GM19043 (cell line): ENCODE measurements around the gene ITGA4.

Source experiments
- ATAC-seq: cut with Tn5 transposase; IDR thresholded peaks from one replicate; pipeline ENCODE4 v1.9.1; 2021; ENCODE audit warnings: low read depth; ENCODE audit not compliant: unreplicated experiment

ITGA4 gene

DNA sequence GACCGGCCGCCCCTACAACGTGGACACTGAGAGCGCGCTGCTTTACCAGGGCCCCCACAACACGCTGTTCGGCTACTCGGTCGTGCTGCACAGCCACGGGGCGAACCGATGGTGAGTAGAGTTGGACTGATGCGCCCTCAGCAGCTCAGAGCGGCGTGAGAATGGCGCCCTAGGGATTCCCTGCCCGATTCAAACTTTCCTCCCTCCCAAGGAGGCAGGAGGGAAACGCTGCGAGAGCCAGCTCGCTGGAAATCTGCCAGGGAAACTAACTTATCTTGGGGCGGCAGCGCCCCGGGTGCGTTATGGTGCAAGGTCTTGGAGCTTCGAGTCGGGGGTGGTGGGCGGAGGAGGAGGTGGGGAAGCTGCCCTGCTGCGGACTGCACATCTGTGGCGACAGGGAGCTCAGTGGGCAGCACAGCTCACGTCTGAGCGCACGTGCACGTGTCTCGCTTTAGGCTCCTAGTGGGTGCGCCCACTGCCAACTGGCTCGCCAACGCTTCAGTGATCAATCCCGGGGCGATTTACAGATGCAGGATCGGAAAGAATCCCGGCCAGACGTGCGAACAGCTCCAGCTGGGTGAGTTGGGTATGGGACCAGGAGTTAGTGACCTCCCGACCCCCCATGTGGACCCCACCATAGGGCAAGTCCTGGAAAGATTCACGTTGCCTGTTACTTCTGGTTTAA is 697 bp downstream of the ITGA4 start:
- peak; percentile 2 for ATAC-seq

DNA sequence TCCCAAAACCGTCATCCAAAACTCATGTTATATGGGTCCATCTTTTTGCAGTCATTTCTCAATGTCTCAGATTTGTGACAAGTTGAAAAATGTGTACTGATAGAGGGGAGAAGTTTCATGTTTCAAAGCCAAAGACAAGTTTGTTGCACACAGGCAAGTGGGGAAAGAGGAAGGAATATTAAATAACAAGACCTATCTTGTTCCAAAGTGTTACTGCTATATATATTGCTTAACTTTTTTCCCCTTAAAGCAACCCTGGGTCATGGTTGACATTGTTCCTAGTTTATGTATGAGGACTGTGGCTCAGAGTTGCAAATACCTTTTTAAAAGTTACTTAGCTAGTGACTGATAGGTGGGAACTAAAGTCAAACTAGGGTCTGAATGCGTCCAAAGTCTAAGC is 1.7 kb downstream of the ITGA4 start:
- no peak for ATAC-seq

- no peak for ATAC-seq
Measured at GRCh38 chr2:181459621-181460021, 2.4 kb downstream of the ITGA4 start.

DNA sequence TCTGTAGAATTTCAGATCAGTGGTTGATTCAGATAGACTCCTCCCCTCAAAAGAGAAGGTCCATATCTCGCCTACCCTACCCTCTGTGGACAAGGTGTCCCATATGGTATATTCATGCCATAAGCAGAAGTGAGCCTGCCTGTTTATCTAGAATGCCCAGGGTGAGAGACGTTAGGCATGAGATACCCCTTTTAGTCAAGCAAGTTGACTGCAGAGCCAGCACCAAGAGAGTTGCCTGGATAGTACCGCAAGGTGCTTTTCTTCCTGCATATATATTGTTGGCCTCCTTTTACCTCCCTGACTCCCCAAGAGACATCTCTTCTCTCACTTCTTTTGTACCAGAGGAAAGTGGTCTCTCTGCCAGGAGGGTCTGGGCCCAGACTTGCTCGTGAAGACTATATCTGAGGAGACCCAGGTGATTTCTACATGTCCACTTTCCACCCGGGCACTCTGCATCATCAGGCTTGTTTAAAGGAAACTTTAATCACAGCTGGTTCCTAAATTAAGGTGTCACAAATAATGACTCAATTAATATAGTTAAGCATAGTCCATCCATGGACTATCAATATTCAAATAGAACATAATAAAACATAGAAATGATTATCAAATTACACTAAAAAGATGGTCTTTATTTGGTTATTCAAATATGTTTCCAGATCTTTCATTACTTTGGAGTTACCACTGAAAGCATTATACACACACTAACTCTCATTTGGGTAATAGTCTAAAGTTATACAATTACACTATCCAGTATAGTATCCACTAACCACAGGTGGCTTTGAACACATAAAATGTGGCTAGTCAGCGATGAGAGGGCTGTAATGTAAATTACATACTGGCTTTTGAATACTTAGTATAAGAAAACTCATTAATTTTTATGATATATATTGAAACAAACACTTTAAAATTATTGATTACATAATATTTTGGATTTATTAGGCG is 4.1 kb downstream of the ITGA4 start:
- ATAC-seq: no peak

DNA sequence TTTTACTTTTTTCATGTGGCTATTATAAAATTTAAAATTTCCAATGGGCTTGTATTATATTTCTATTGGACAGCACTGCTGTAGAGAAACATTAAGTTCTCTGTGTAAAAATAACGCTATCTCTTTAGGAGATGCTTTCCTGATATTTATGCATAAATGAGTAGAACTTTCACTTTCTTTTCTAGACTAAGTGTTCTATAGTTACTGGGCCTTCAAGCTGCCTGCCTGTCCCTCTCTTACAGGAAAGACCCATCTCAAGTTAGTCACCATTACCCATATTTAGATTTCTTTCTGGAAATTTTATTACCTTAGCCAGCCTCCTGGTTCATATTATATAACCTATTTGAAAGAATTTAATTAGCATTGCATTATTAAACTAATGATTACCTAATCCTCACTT is 4.8 kb downstream of the ITGA4 start:
- peak; percentile 30 for ATAC-seq

DNA sequence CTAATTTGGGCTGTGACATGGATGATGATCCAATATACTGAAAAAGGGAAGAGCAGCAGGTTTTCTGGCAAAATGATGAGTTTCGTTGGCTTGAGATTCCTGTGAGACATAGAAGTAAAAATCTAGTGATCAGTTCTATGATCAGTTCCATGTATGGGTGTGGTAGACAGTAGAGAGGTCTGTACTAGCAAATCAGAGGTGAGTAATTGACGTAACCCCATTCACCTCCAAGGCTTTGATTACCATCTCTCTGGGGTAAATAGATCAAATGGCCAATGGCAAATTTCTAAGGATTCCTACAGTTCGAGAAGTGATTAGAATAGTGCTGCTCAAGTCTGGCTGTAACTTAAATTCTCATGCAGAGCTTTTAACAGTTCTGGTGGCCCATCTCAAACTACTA is 6.4 kb downstream of the ITGA4 start:
- ATAC-seq: no peak

GRCh38 chr2:181464966-181465365 is 7.8 kb downstream of the ITGA4 start:
- no peak for ATAC-seq

DNA sequence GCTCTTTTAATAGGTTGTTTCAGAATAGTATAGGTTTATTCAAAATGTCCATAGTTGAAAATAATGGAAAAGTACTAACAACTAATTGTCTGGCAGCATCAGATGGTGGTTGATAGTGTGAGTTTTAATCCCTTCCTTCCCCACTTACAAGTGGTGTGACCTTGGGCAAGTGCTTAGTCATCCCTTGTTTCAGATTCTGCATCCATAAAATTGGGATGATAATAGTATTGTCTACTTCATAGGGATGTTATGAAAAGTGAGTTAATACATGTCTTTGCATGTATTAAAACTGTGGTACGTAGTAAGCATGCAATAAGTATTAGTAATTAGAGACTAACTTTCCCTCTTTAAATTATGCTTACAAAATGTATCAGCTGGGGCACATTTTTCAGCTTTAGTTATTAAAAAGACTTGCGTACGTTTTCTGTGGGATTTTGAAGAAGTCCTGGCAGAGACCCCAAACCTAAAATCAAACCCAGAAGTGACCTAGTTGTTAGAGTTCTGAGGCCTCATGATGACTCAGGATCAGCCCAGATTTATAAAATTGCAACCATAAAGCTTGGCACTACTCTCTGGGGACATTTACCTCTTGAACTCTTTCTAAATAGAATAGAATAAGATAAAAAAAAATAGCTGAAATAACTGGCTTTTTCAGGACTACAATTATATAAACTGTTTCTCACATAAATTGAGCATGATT is 8.6 kb downstream of the ITGA4 start:
- no peak for ATAC-seq

DNA sequence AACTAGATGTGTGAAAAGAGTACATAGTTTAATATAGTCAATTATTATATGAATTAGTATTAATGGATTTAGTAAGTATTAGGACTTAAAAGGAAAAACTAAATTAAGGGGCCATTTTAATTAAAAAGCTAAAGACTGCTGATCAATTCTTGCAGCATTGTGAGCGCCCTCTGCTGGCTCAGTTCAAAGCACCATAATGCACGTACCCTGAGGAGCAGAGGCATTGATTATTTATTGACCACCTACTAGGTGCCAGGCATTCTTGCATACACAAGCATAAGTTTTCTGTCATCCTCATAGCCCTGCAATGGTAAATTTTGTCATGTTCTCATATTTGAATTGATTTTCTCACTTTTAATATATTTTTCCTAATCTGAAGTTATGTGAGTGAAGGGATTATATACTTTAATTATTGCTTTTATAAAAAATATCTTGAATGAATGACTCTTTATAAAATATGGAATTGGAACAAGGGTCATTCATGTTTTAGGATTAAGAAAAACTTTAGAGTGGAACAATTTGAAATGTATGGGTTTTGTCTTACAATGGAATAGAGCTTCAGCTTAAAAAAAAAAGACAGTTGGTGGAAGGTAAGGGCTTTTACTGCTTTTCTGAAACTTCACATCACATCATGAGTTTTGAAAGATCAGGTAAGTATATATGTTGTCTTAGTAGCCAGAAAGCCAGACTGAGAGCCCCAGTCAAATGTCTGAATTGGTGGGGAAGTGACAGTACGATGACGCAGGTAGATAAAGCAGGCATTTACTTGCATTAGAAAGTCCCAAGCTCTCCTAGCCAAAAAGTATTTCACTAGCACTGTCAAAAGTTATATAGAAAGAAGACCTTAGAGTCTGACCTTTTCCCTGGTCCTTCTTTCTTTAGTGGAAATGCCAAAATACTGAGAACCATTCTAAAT is 9.7 kb downstream of the ITGA4 start:
- no peak for ATAC-seq

DNA sequence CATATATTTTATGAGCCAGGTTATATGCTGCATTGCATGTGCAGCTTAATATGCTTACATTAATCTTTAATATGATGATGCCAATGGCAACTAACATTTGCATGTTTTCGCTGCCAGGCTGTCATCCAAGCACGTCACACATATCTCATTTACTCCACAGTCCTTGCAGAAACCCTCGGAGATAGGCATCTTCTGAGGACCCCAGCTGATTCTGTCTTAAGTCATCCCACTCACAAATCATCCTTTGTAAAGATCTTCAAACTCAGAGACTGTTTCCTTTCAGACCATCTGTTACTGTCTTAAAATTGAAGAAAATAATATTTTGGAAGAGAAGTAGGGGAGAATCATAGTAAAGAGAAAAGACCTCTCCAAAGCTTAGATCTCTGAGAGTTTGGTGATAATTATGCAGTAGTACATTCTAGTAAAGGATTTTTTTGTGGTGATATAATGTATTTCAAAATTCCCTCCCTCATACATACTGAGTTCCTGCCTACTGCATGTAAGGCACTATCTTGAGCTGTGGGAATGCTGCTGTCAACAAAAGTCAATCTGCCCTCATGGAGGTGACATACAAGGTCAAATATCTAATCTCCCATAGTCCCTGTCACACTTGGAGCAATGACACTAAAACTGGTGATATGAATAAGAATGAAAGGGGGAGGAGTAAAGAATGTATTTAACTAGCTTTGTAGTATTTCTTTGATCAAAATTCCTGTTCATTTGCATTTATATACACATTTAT is 11.0 kb downstream of the ITGA4 start:
- ATAC-seq: no peak

- ATAC-seq: no peak
Measured at GRCh38 chr2:181468811-181469210, 11.6 kb downstream of the ITGA4 start.

DNA sequence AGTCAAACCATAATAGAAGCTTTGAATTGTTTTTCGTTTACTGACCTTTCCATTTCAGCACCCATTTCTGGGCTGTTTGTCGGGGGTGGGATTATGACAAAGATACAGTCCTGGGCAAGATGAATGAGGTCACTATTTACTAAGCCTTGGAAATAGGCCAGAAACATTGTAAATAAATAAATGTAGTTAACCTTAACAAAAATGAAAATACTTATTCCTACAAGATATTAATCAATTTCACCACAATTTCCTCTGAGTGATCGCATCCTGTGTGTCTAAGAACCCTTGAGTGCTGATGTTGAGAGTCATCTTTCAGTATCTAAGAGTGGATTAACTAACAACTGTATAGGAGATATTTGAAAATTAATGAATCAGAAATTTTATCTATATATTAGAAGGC is 14.0 kb downstream of the ITGA4 start:
- no peak for ATAC-seq

GRCh38 chr2:181471783-181472182 is 14.6 kb downstream of the ITGA4 start:
- ATAC-seq: no peak

GRCh38 chr2:181472990-181473389 is 15.8 kb downstream of the ITGA4 start:
- ATAC-seq: no peak

DNA sequence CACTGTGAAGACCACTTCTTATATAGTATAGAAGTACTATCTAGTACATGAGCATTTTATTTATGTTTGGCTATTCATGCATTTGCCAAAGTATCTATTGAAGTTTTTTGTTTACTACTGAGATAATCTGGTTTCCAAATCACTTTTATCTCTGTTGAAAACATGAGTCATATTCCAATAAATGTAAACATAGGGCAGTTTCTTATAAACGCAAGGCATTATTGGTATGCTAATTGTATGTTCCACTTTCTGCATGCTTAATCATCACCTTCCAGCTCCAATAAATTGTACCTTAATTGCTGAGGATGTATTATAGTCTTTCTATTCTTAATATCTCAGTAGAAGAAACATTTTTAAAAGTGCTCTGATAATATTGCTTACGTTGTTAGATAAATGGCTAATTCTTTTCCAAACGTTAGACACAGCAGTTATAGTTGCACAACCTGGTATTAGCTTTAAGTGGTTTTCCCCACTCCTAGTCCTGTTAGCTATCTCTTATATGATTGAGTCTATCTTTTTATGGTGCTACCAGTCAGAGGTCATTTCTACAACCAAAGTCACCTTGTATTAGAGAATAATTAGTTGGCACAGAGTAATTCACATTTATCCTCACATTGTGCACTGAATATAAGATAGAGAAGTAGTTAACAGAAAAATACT is 17.2 kb downstream of the ITGA4 start:
- no peak for ATAC-seq

- ATAC-seq: no peak
Measured at GRCh38 chr2:181483211-181483610, 26.0 kb downstream of the ITGA4 start.

- no peak for ATAC-seq
Measured at GRCh38 chr2:181483876-181484275, 26.7 kb downstream of the ITGA4 start.

GRCh38 chr2:181484851-181485637 is 27.9 kb downstream of the ITGA4 start:
- ATAC-seq: no peak
